ENCODE measurements around the gene ZBTB40. TPM values are rescaled to one million over a fixed set of nuclear protein-coding genes. Genes with fewer than 3 reads are reported as not detected.

The ZBTB40 gene, protein sequence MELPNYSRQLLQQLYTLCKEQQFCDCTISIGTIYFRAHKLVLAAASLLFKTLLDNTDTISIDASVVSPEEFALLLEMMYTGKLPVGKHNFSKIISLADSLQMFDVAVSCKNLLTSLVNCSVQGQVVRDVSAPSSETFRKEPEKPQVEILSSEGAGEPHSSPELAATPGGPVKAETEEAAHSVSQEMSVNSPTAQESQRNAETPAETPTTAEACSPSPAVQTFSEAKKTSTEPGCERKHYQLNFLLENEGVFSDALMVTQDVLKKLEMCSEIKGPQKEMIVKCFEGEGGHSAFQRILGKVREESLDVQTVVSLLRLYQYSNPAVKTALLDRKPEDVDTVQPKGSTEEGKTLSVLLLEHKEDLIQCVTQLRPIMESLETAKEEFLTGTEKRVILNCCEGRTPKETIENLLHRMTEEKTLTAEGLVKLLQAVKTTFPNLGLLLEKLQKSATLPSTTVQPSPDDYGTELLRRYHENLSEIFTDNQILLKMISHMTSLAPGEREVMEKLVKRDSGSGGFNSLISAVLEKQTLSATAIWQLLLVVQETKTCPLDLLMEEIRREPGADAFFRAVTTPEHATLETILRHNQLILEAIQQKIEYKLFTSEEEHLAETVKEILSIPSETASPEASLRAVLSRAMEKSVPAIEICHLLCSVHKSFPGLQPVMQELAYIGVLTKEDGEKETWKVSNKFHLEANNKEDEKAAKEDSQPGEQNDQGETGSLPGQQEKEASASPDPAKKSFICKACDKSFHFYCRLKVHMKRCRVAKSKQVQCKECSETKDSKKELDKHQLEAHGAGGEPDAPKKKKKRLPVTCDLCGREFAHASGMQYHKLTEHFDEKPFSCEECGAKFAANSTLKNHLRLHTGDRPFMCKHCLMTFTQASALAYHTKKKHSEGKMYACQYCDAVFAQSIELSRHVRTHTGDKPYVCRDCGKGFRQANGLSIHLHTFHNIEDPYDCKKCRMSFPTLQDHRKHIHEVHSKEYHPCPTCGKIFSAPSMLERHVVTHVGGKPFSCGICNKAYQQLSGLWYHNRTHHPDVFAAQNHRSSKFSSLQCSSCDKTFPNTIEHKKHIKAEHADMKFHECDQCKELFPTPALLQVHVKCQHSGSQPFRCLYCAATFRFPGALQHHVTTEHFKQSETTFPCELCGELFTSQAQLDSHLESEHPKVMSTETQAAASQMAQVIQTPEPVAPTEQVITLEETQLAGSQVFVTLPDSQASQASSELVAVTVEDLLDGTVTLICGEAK
- 5.9 and 9.7 TPM in 2 replicates for total RNA-seq

DNA sequence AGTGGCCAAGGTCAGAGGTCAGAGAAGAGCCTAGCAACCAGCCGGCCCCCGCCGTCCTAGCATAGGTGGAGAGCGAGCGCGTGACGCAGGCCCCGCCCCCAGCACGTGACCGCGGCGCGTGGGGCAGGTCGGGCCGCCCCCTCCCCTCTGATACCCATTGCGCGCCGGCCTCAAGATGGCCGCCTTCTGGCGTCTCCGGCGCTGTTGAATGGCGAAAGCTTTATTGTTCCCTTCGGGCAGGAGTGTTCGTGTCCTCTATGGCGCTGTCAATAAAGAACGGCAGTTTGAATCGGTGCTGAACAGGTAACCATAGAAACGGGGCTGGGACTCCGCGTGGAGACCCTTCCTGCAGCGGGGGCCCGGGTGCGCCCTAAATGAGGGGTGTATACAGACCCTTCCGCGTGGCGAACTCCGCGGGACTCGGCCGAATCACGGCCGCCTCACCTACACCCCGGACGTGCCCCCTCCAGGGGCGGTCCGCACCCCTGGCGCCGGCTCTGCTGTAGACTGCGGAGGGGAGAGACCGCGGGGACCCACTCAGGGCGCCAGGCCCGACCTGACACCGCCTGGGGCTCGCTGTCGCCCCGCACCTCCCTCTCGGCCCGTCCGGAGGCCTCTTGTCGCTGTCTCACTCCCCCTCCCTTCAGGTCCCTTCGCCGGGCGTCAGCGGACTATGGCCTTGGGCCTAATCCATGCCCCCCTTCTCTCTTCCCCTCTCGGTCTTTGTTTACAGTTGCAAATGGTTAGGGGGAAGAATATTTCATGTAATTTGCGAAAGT, at the start of gene ZBTB40:
ZBTB40 (plus strand) TSS at position 150 of the 779 bp plus-strand sequence. CDS start 38,098 bp downstream, outside the sequence.
- peak; percentile 98 to 99 for DNase-seq (ENCODE audit: low read depth in 2 of 2)

DNA sequence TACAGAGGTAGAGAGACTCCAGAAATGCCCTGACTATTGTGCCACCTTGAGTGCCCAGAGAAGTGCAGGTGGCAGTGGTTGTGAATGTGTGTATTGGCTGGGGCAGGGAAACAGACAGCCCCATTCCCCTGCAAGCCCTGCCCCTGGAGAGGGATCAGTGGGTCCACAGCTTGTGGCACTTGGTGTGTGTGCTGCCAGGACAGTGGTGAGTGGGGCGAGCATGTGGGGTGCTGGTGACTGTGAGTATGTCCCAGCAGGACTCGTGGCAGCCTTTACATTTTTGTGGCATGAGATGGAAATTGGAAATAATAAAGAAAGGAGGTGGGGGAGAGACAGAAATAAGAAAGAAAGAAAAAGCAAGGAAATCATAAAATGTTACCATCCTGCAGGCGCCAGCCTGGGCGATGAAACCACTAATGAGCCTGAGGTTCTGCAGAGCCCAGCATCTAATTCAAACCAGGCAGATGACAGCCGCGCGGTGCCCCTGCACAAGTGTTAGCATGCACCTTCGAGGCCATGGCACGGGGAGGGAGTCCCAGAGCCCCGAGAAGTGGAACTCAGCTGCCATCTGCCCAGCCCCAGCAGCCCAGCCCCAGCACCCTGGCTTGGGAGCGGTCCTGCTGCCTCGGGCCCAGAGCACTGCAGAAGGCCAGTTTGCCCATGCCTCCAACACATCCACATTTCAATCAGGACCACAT, 49.1 kb upstream of the ZBTB40 start:
- DNase-seq (ENCODE audit: low read depth in 2 of 2) = no peak

DNA sequence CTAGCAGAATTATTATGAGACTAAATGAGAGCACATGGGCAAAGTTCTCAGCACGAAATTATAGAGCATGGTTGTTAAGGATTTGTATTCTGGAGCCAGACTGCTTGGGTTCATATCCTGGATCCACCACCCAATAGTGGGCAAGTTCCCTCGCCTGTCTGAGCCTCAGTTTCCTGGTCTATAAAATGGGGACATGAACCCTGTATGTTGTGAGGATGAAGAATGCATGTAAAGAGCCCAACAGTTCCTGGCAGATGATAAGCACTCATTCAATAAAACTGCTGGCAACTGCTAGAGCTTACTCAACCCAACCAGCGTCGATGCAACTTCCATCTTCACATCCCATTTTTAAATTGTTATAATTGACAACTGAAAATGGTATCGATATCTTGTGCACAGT, 47.2 kb upstream of the ZBTB40 start:
- no peak for DNase-seq (ENCODE audit: low read depth in 2 of 2)

DNA sequence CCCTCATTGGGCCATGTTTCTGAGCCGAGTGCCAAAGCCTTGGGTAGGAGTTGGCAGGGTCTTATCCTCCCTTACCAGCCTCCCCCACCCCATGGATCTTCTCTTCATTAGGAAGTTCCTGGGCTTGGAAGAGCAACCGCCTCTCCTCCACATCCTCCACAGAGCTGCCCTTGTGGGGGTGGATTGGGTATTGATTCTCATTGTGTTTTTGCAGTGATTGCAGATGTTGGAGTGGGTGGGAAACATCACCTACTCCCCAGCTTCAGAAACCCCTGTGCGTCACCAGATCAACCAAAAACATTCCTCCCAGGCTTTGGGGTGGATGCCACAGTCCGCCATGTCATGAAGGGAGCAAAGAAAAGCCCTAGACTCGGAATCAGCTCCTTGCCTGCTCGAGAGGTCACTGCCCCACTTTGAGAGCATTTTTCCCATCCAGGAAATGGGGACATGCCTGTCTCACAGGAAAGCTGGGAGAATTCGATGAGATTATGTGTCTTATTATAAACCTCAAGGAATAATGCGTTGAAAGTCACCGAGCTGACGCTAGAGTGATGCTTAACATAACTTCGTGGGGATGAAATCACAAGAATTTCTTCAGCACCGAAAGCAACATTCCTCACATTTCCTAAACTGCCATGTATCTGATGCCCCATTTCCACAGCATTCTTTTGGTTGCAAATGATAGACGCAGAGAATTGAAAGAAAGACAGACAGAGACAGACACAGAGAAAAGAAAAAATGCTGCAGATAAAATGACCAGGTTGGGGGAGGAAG, 44.7 kb upstream of the ZBTB40 start:
- DNase-seq (ENCODE audit: low read depth in 2 of 2) = no peak

DNA sequence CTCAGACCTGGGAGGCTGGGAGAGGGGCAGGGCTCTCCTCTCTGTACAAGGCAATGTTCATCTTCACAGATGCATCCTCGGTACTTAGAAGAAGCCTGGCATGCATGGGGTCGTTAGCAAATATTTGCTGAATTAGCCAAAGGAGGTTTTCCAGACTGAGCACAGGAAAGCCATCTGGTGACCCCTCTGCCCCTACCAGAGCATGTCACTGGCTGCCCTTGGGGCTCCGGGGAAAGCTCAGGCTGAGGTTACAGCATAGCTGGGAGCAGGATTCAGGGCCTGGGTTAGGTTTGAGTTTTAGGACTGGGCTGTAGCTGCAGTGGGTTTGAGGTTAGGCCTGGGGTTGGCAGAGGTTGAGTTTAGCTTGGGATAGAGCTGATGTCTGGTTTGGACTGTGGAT, 43.4 kb upstream of the ZBTB40 start:
- DNase-seq (ENCODE audit: low read depth in 2 of 2) = no peak

DNA sequence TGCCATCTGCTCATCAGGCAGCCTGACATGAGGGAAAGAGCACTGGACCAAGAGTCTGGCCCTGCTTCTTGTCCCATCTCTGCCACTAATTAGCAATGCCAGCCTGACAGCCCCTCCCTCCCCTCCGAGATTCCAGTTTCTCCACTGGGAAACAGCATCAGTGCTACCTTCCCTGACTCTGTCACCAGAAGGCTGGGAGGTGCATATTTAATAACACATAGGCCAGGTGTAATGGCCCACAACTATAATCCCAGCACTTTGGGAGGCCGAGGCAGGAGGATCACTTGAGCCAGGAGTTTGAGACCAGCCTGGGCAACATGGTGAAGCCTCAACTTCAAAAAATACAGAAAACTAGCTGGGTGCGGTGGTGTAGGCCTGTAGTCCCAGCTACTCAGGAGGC, 41.2 kb upstream of the ZBTB40 start:
- no peak for DNase-seq (ENCODE audit: low read depth in 2 of 2)

DNA sequence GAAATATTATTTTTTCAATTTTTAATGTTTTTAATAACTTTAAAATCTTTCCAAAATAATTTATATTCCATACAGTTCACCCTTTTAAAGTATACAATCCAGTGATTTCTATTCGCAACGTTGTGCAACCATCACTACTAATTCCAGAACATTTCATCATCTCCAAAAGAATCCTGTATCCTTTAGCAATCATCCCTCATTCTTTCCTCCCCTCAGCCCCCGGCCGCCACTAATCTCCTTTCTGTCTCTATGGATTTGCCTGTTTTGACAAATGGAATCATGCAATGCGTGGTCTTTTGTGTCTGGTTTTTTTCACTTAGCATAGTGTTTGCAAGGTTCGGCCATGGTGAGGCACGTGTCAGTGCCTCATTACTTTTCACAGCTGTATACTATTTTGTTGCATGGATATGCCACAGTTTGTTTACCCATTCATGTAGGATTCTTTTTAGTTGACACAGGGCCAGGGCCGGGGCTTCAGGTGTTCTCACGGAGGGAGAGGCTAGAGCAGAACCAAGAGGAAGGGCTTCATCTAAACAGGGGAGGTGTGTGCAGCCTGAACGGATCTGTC, 40.6 kb upstream of the ZBTB40 start:
- DNase-seq (ENCODE audit: low read depth in 2 of 2) = no peak

DNA sequence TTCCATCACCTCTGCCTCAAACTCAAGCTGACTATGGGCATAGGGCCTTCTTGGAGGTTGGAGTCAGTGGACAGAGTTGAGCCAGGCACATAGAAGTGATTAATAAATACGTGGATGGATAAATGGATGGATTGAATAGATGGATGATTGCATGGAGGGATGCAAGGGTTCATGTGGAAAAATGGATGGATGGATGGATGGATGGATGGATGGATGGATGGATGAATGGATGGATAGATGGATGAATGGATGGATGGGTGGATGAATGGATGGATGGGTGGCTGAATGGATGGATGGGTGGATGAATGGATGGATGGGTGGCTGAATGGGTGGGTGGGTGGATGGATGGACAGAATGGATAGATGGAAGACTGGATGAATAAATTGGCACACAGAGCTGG, 40.1 kb upstream of the ZBTB40 start:
- no peak for DNase-seq (ENCODE audit: low read depth in 2 of 2)

DNA sequence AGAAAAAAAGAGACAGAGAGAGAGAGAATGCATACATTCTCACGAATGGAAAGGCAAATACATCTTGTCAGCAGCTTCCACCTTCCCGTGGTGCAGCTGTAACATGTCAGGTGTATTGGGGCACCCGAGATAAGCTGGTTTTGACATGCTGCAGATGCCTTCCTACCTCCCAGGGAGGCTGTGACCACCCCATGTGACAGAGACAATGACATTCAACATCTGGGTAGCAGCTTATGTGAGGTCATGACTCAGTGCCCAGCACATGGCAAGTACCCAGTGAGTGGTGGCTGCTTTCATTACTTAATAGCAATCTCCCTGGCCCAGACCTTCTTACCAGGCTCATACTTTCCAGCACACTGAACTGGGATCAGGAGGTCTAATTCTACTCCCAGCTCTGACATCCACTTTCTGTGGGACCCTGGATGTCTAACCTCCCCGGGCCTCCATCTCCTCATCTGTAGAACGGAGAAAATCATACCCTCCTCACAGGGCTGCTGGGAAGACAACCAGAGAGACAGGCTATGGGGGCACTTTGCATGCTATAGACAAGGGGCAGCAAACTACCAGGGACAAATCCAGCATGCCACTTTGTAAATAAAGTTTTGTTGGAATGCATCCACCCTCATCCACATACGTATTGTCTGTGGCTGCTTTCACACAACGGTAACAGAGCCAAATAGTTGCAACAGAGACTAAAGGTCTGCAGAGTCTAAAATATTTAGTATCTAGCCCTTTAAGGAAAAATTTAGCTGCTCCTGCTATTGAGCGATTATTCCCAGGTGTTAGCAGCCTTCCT, 38.5 kb upstream of the ZBTB40 start:
- peak; percentile 47 to 48 for DNase-seq (ENCODE audit: low read depth in 2 of 2)

DNA sequence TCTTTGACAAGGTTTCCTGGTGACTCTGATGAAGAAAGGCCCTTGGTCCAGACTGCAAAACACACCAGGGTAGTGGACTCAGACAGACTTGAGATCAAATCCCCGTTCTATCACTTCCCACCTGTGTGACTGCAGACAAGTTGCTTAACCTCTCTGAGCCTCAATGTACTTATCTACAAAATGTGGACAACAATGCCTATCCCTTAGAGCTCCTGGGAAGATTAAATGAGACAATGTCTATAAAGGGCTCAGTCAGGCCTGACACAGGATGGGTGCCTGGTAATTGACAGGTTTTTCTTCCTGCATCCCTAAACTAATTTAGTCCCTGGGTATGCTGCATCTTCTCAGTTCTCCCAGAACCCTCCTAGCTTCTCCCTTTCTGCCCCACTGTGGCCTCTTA, 37.9 kb upstream of the ZBTB40 start:
- no peak for DNase-seq (ENCODE audit: low read depth in 2 of 2)

DNA sequence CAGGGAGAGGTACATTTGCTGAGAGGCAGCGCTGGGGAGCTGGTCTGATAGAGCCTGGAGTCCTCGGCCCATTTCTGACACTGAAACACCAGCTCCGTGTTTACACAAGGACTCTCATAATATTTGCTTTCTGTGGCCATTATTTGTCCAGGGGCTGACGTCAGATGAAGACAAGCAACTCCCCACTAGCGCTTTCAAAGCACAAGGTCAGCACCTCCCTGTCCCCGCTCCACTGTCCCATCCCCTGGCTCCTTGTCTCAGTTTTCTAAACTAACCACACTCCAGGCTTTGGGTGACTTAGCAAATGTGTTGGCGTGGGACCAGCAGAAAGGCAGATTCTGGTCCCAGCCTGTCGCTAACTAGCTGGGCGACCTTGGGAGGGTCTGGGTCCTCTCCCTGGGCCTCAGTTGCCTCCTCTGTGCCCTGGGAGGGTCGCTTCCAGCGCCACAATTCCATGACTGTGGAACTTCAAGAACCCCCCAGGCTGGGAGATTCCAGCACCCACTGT, 37.4 kb upstream of the ZBTB40 start:
- no peak for DNase-seq (ENCODE audit: low read depth in 2 of 2)

DNA sequence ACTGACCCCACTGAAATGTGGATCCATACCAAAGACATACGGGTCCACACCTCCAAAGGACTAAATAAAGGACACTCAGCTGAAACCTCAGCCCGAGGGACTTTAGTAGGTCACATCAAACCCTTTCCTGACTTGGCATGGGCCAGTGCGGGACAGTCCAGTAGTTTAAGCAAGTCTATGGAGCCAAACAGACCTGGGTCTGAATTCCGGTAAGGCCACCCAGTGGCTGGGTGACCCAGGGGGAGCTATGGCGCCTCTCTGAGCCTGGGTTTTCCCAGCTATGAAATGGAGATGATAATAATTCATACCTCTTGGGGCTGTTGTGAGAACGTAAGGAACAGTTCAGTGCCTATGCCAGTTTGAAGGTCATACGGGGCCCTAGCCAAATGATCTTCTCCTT, 36.2 kb upstream of the ZBTB40 start:
- no peak for DNase-seq (ENCODE audit: low read depth in 2 of 2)

DNA sequence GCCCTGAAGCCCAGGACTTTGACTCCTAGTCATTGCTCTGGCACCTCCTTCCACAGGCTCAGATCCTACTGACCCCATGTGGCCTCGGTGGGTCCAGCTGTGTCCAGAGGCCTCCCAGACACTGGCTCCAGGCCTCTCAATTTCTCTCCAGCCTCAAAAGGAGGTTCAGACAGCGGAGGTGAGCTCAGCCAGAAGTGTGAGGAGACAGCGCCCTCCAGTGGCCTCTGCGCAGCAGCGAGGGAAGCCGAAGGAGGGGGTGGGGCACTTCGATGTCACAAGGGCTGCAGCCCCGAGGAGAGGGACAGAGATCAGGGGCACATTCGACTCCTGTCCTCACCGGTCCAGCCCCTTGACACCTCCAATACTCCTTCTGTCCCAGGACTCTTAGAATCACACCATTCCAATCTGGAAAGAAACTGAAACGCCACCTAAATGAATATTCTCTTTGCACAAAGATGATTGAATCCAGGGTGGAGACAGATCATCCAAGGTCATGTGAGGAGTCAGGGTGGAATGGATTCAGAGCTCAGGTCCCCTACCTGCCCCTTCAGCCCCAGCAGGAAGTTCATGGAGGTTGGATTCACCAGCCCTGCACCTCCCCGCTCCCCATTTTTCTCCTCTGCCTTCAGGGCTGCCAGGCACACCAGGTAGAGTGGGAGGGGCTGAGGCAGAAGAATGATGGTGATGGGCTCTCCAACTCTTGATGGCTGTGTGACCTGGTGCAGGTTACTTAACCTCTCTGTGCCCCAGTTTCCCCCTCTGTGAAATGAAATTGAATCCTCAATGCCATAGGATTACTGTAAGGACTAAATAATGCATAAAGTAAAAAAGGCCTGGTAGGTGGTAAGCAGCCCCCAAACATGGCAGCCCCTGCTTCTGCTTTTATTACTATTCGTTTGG, 34.8 kb upstream of the ZBTB40 start:
- DNase-seq (ENCODE audit: low read depth in 2 of 2) = peak; percentile 78 to 86

DNA sequence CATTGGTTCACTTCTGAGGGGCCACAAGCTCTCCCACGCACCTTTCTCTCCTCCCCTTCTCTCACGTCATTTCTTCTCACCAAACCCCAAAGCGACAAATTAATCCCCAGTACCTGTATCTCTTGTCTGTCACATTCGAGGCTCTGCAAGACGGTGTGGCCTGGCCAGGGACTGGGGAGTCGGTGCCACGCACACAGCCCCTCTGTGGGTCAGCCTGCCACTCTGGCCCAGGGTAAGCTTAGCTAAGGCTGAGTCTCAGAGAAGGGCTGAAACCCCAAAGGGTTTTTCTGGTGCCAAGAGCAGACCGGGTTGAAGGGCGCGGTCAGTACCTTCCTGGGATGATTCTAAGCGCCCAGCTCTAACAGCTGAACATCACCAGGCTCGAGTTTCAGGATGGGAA, 34.2 kb upstream of the ZBTB40 start:
- DNase-seq (ENCODE audit: low read depth in 2 of 2) = no peak

DNA sequence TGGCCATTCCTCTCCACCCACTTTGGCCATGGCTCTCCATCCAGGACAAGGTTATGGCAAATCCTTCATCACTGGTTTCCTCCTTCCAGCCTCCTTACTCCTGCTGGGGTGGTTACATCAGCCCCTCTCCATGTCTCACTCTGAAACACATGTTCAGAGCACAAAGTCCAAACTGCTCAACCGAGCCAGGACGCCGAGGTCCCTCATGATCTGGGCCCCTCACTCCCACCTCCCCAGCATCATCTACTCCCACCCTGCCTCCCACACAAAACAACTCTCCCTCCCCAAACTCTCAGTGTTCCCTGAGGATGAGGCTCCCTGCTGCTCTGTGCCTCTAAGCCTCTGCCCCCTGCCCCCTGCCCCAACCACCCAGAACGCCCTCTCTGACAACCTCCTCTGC, 33.3 kb upstream of the ZBTB40 start:
- DNase-seq (ENCODE audit: low read depth in 2 of 2) = no peak

DNA sequence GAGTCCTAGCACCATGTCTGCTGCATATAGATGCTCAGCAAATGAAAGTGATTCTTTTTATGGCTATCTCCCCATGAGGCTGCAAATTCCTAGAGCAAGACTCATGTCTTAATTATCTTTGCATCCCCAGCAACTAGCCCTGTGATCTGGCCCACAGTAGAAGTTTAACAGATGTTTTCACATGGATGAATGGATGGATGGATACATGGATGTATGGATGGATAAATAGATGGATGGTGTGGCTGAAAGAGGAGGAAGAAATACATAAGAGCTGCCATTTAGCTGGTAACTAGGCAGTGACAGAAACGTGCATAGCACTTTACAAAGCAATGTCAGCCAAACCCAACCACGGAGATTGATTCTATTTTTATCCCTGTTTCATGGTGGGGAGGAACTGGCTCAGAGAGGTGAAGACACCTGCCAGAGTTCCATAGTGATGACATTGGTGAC, 32.7 kb upstream of the ZBTB40 start:
- peak in 1 of 2 donors; percentile 35 for DNase-seq (ENCODE audit: low read depth in 2 of 2)

DNA sequence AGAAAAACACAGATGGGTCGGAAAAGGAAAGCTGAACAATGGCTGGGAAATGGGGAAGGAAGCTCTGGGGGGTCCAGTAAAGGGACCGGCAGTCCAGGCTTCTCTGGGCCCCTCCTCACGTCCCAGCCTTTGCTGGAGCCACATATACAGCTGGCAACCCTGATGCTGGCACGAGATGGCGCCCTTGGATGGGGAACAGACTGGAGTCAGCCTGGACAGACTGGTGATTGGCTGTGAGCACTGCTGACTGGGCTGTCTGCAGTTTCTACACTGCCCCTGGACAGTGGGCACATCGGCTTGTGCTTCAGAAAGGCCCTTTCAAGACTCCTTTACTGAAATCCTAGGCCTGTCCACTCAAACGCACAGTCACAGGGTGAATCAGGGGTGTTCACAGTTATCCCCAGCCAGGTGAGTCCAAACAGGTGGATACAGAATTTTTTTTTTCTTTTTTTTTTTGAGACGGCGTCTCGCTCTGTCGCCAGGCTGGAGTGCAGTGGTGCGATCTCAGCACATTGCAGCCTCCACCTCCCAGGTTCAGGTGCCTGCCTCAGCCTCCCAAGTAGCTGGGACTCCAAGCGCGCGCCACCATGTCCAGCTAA, 31.1 kb upstream of the ZBTB40 start:
- DNase-seq (ENCODE audit: low read depth in 2 of 2) = peak; percentile 84 to 92
